ENCODE measurements around the gene STT3B. TPM values are rescaled to one million over a fixed set of nuclear protein-coding genes. Genes with fewer than 3 reads are reported as not detected.

STT3B gene
- total RNA-seq, 1 donor from 2014 or later = 82.1 TPM

DNA sequence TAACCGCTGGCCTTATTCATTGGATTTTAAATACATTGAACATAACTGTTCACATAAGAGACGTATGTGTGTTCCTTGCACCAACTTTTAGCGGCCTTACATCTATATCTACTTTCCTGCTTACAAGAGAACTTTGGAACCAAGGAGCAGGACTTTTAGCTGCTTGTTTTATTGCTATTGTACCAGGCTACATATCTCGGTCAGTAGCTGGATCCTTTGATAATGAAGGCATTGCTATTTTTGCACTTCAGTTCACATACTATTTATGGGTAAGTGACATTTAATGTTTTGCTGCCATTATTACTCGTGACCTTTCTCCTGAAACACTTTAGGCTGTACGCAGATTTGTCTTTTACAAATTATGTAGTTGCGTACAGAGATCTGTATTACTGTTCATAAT is 47.1 kb downstream of the STT3B start:
- TF ChIP-seq, protein P1, sequence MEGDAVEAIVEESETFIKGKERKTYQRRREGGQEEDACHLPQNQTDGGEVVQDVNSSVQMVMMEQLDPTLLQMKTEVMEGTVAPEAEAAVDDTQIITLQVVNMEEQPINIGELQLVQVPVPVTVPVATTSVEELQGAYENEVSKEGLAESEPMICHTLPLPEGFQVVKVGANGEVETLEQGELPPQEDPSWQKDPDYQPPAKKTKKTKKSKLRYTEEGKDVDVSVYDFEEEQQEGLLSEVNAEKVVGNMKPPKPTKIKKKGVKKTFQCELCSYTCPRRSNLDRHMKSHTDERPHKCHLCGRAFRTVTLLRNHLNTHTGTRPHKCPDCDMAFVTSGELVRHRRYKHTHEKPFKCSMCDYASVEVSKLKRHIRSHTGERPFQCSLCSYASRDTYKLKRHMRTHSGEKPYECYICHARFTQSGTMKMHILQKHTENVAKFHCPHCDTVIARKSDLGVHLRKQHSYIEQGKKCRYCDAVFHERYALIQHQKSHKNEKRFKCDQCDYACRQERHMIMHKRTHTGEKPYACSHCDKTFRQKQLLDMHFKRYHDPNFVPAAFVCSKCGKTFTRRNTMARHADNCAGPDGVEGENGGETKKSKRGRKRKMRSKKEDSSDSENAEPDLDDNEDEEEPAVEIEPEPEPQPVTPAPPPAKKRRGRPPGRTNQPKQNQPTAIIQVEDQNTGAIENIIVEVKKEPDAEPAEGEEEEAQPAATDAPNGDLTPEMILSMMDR (IDR thresholded peaks at IDR 0.05; ENCODE audit: borderline replicate concordance) = no peak
- Histone ChIP-seq H3K4me3 (peak overlapping the region; percentile 44), H3K9me3 (replicated peaks) (peaks cover 8% of the 10 kb centered on the region), H3K27me3 (ENCODE audit: low read depth) (no peaks in the 10 kb centered on the region), H3K36me3 (no peaks in the 10 kb centered on the region), H3K4me1 (peaks cover 80% of the 10 kb centered on the region), H3K27ac (replicated peaks) (peak overlapping the region; percentile 86)
- DNase-seq = no peak
- intact Hi-C loops (cut with micrococcal nuclease) = no loop called here

DNA sequence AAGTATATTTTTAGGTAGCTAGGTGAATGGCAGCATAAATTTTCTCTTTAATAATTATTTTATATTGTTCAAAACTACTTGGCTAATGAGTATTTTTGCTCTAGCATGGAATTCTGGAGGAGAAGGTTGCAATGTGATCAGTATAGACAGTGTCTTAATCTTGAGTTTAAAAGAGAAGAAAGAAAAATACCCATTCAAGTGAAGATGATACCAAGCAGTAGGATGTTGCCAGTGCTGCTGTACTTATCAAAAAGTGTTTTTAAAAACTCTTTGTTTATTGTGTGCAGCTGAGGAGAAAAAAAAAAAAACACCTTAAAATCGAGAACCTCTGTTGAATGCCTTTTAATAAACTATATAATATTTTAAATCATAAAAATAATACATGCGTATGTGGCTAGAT is 47.9 kb downstream of the STT3B start:
- peak overlapping the region; percentile 86 for H3K27ac ChIP-seq (replicated peaks)
- peak overlapping the region; percentile 44 for H3K4me3 ChIP-seq
- peaks cover 8% of the 10 kb centered on the region for H3K9me3 ChIP-seq (replicated peaks)
- TF ChIP-seq, protein P1 (IDR thresholded peaks at IDR 0.05; ENCODE audit: borderline replicate concordance) = no peak
- no peak for DNase-seq
- H3K4me1 ChIP-seq = peaks cover 76% of the 10 kb centered on the region
- H3K27me3 ChIP-seq (ENCODE audit: low read depth) = no peaks in the 10 kb centered on the region
- intact Hi-C loops (cut with micrococcal nuclease) = no loop called here
- H3K36me3 ChIP-seq = no peaks in the 10 kb centered on the region

GRCh38 chr3:31581660-31582059 is 48.9 kb downstream of the STT3B start:
- no peaks in the 10 kb centered on the region for H3K36me3 ChIP-seq
- intact Hi-C loops (cut with micrococcal nuclease) = no loop called here
- H3K27ac ChIP-seq (replicated peaks) = peak overlapping the region; percentile 86
- H3K9me3 ChIP-seq (replicated peaks) = peaks cover 8% of the 10 kb centered on the region
- peaks cover 66% of the 10 kb centered on the region for H3K4me1 ChIP-seq
- no peaks in the 10 kb centered on the region for H3K27me3 ChIP-seq (ENCODE audit: low read depth)
- peak overlapping the region; percentile 44 for H3K4me3 ChIP-seq
- TF ChIP-seq, protein P1 (IDR thresholded peaks at IDR 0.05; ENCODE audit: borderline replicate concordance) = no peak
- no peak for DNase-seq

DNA sequence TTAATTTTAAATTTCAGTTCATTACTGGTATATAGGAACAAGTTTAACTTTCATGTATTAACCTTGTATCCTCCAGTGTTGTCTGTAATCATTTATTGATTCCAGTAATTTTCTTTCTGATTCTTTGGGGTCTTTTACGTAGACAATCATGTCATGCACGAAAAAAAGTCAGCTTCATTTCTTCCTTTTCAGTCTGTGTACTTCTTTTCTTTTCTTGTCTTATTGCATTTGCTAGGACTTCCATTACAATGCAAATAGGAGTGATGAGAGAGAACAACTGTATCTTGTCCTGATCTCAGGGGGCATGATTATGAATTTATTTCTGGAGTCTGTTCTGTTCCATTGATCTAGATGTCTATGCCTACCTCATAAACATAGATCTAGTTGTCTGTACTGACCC is 56.5 kb downstream of the STT3B start:
- Histone ChIP-seq H3K36me3 (peaks cover 43% of the 10 kb centered on the region), H3K9me3 (replicated peaks) (peaks cover 54% of the 10 kb centered on the region), H3K4me3 (no peak overlapping the region), H3K27me3 (ENCODE audit: low read depth) (no peaks in the 10 kb centered on the region), H3K4me1 (peaks cover 13% of the 10 kb centered on the region), H3K27ac (replicated peaks) (no peak overlapping the region)
- intact Hi-C loops (cut with micrococcal nuclease) = no loop called here
- TF ChIP-seq, protein P1 (IDR thresholded peaks at IDR 0.05; ENCODE audit: borderline replicate concordance) = no peak
- DNase-seq = no peak

- intact Hi-C loops (cut with micrococcal nuclease) = no loop called here
Measured at GRCh38 chr3:31590650-31591049, 57.9 kb downstream of the STT3B start.

More at GRCh38 chr3:31590650-31591049, 57.9 kb downstream of the STT3B start:
- DNase-seq = no peak
- no peaks in the 10 kb centered on the region for H3K27me3 ChIP-seq (ENCODE audit: low read depth)
- peaks cover 53% of the 10 kb centered on the region for H3K9me3 ChIP-seq (replicated peaks)
- peaks cover 5% of the 10 kb centered on the region for H3K4me1 ChIP-seq
- H3K36me3 ChIP-seq = peaks cover 53% of the 10 kb centered on the region
- TF ChIP-seq, protein P1 (IDR thresholded peaks at IDR 0.05; ENCODE audit: borderline replicate concordance) = no peak
- H3K27ac ChIP-seq (replicated peaks) = no peak overlapping the region
- no peak overlapping the region for H3K4me3 ChIP-seq
